ENCODE measurements around the gene NTN5. TPM values are rescaled to one million over a fixed set of nuclear protein-coding genes. Genes with fewer than 3 reads are reported as not detected.
A peak's percentile ranks its signal among the peaks of the same experiment; 100 is the strongest.

NTN5 gene
- total and polyA plus RNA-seq, 10 of the 15 experiments (the other 5 are each of a cell fraction or from before 2014, with no cell fraction given): 0.07 to 0.22 TPM; not detected in 8

DNA sequence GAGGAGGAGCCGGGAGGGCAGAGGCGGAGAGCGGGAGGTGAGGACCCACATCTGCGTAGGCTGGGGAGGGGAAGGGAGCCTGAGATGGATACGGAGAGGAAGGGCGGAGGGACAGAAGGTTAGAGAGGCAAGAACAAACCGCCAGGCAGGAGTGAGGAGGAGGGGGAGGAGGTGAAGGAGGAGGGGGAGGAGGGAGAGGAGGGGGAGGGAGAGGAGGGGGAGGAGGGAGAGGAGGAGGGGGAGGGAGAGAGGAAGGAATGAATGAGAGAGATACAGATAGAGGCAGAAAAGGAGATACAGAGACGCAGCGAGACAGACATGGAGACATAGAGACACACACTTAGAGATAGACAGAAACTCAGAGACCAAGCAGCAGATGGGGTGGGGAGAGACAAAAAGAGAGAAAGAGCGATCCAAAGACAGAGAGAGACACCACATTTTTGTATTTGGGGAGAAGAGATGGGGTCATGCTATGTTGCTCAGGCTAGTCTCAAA lies 26.0 kb downstream of the NTN5 start (continued):
- TF ChIP-seq GABPA (IDR thresholded peaks at IDR 0.05; ENCODE audit: low read depth): no peak
- TF ChIP-seq NFXL1 (IDR thresholded peaks at IDR 0.05; ENCODE audit: borderline replicate concordance): 0 out of 2 replicates have a peak, but pooled peaks have one; percentile 75
- TF ChIP-seq NFYB (IDR thresholded peaks at IDR 0.05; ENCODE audit: insufficient read depth, low read depth, low read length): no peak
- no peak for TF ChIP-seq SP1 (IDR thresholded peaks at IDR 0.05; ENCODE audit: low read depth, low read length)
- TF ChIP-seq, protein P1, sequence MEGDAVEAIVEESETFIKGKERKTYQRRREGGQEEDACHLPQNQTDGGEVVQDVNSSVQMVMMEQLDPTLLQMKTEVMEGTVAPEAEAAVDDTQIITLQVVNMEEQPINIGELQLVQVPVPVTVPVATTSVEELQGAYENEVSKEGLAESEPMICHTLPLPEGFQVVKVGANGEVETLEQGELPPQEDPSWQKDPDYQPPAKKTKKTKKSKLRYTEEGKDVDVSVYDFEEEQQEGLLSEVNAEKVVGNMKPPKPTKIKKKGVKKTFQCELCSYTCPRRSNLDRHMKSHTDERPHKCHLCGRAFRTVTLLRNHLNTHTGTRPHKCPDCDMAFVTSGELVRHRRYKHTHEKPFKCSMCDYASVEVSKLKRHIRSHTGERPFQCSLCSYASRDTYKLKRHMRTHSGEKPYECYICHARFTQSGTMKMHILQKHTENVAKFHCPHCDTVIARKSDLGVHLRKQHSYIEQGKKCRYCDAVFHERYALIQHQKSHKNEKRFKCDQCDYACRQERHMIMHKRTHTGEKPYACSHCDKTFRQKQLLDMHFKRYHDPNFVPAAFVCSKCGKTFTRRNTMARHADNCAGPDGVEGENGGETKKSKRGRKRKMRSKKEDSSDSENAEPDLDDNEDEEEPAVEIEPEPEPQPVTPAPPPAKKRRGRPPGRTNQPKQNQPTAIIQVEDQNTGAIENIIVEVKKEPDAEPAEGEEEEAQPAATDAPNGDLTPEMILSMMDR (IDR thresholded peaks at IDR 0.05 in 2 of 3, conservative IDR thresholded peaks at IDR 0.05 in 1 of 3; ENCODE audit: control insufficient read depth in 2 of 3, extremely low read depth in 1 of 3, insufficient read depth in 1 of 3, low read depth in 3 of 3, low read length in 3 of 3): no peak
- TF ChIP-seq, protein P2, sequence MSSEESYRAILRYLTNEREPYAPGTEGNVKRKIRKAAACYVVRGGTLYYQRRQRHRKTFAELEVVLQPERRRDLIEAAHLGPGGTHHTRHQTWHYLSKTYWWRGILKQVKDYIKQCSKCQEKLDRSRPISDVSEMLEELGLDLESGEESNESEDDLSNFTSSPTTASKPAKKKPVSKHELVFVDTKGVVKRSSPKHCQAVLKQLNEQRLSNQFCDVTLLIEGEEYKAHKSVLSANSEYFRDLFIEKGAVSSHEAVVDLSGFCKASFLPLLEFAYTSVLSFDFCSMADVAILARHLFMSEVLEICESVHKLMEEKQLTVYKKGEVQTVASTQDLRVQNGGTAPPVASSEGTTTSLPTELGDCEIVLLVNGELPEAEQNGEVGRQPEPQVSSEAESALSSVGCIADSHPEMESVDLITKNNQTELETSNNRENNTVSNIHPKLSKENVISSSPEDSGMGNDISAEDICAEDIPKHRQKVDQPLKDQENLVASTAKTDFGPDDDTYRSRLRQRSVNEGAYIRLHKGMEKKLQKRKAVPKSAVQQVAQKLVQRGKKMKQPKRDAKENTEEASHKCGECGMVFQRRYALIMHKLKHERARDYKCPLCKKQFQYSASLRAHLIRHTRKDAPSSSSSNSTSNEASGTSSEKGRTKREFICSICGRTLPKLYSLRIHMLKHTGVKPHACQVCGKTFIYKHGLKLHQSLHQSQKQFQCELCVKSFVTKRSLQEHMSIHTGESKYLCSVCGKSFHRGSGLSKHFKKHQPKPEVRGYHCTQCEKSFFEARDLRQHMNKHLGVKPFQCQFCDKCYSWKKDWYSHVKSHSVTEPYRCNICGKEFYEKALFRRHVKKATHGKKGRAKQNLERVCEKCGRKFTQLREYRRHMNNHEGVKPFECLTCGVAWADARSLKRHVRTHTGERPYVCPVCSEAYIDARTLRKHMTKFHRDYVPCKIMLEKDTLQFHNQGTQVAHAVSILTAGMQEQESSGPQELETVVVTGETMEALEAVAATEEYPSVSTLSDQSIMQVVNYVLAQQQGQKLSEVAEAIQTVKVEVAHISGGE (CRISPR knock-in tag; IDR thresholded peaks at IDR 0.05): no peak
- no peak for TF ChIP-seq CBX3 (IDR thresholded peaks at IDR 0.05; ENCODE audit: borderline replicate concordance, low read depth)
- no peak for TF ChIP-seq ZNF274 (IDR thresholded peaks at IDR 0.05; ENCODE audit: insufficient read depth, insufficient read length)
- no peak for TF ChIP-seq KDM1A (IDR thresholded peaks at IDR 0.05; ENCODE audit: borderline replicate concordance)
- no peak for TF ChIP-seq NR2C2 (IDR thresholded peaks at IDR 0.05; ENCODE audit: borderline replicate concordance, control insufficient read depth, insufficient read length, low read depth)
- no peak for TF ChIP-seq KLF5 (IDR thresholded peaks at IDR 0.05; ENCODE audit: partially characterized antibody)

All from GM12878 (cell line).